Measurements from ENCODE around the gene TMEM81.

Gene TMEM81

GRCh38 chr1:205057808-205058575 is 26.3 kb downstream of the TMEM81 start:
- DNase-seq: no peak

GRCh38 chr1:205056956-205057568 is 27.2 kb downstream of the TMEM81 start:
- DNase-seq: no peak

GRCh38 chr1:205056188-205056611 is 28.1 kb downstream of the TMEM81 start:
- no peak for DNase-seq

GRCh38 chr1:205054013-205054412 is 30.2 kb downstream of the TMEM81 start:
- DNase-seq: no peak

GRCh38 chr1:205053296-205053695 is 31.0 kb downstream of the TMEM81 start:
- no peak for DNase-seq

- no peak for DNase-seq
These were observed 31.6 kb downstream of the TMEM81 start for GRCh38 chr1:205052690-205053089.

- DNase-seq: no peak
These were observed 34.8 kb downstream of the TMEM81 start for GRCh38 chr1:205049479-205049878.

- DNase-seq: no peak
These were observed 35.9 kb downstream of the TMEM81 start for GRCh38 chr1:205048382-205048781.

- DNase-seq: no peak
These were observed 36.5 kb downstream of the TMEM81 start for GRCh38 chr1:205047764-205048231.

GRCh38 chr1:205046870-205047269 is 37.4 kb downstream of the TMEM81 start:
- DNase-seq: no peak

GRCh38 chr1:205045146-205045545 is 39.1 kb downstream of the TMEM81 start:
- no peak for DNase-seq

GRCh38 chr1:205044741-205045140 is 39.5 kb downstream of the TMEM81 start:
- no peak for DNase-seq

GRCh38 chr1:205043866-205044265 is 40.4 kb downstream of the TMEM81 start:
- no peak for DNase-seq

- no peak for DNase-seq
These were observed 41.1 kb downstream of the TMEM81 start, which contains the start of gene CNTN2 for GRCh38 chr1:205042911-205043806. Gene CNTN2, plus strand, starts transcription at chr1:205043212. Its CDS starts 9,974 bp downstream, at chr1:205053186.

- no peak for DNase-seq
These were observed 42.0 kb downstream of the TMEM81 start for GRCh38 chr1:205041998-205042910.

GRCh38 chr1:205041001-205041715 is 43.1 kb downstream of the TMEM81 start:
- DNase-seq: no peak

- DNase-seq: no peak
These were observed 46.0 kb downstream of the TMEM81 start for GRCh38 chr1:205038132-205038786.

- no peak for DNase-seq
These were observed 46.7 kb downstream of the TMEM81 start for GRCh38 chr1:205037539-205037938.
